ENCODE results near the gene PLXNA4.

PLXNA4 gene

GRCh38 chr7:132276234-132276630 is 300.0 kb downstream of the PLXNA4 start:
- Histone ChIP-seq H4K20me1 (ENCODE audit: low read depth, low read length) (no peaks in the 10 kb centered on the region), H3K27ac (ENCODE audit: low read depth, low read length) (no peak overlapping the region), H3K9me2 (replicated peaks; ENCODE audit: insufficient read depth, low read length) (no peaks in the 10 kb centered on the region), H3K4me3 (ENCODE audit: insufficient read depth, low read length, poor library complexity, severe bottlenecking) (no peak overlapping the region), H3K9ac (ENCODE audit: low read length) (no peak overlapping the region), H3K36me3 (ENCODE audit: low read length) (no peaks in the 10 kb centered on the region), H2AFZ (ENCODE audit: low read depth, low read length, severe bottlenecking) (no peak overlapping the region), H3K79me2 (ENCODE audit: insufficient read depth, low read length) (no peaks in the 10 kb centered on the region), H3K4me2 (ENCODE audit: low read depth, low read length, poor library complexity, severe bottlenecking) (no peak overlapping the region), H3K9me3 (ENCODE audit: insufficient read depth, low read length) (no peaks in the 10 kb centered on the region), H3K27me3 (ENCODE audit: low read length) (no peaks in the 10 kb centered on the region), H3F3A (ENCODE audit: insufficient read depth) (no peaks in the 10 kb centered on the region)
- TF ChIP-seq EZH2phosphoT487 (conservative IDR thresholded peaks at IDR 0.05; ENCODE audit: low read length) (no peak), CTCF (IDR thresholded peaks at IDR 0.05; ENCODE audit: insufficient read depth, low read length, poor library complexity, severe bottlenecking) (no peak)

- TF ChIP-seq CTCF (IDR thresholded peaks at IDR 0.05; ENCODE audit: insufficient read depth, low read length, poor library complexity, severe bottlenecking) = no peak
- no peak for TF ChIP-seq EZH2phosphoT487 (conservative IDR thresholded peaks at IDR 0.05; ENCODE audit: low read length)
- Histone ChIP-seq H3K79me2 (ENCODE audit: insufficient read depth, low read length) (no peaks in the 10 kb centered on the region), H2AFZ (ENCODE audit: low read depth, low read length, severe bottlenecking) (no peak overlapping the region)
Observed at GRCh38 chr7:132275416-132276233, 300.6 kb downstream of the PLXNA4 start.

GRCh38 chr7:132272763-132273371 is 303.4 kb downstream of the PLXNA4 start:
- no peaks in the 10 kb centered on the region for H3K9me3 ChIP-seq (ENCODE audit: insufficient read depth, low read length)
- H3K27ac ChIP-seq (ENCODE audit: low read depth, low read length) = no peak overlapping the region
- H4K20me1 ChIP-seq (ENCODE audit: low read depth, low read length) = no peaks in the 10 kb centered on the region
- H3K9ac ChIP-seq (ENCODE audit: low read length) = no peak overlapping the region
- no peaks in the 10 kb centered on the region for H3K9me2 ChIP-seq (replicated peaks; ENCODE audit: insufficient read depth, low read length)
- no peak overlapping the region for H3K4me2 ChIP-seq (ENCODE audit: low read depth, low read length, poor library complexity, severe bottlenecking)
- no peak for TF ChIP-seq CTCF (IDR thresholded peaks at IDR 0.05; ENCODE audit: insufficient read depth, low read length, poor library complexity, severe bottlenecking)
- no peak for TF ChIP-seq EZH2phosphoT487 (conservative IDR thresholded peaks at IDR 0.05; ENCODE audit: low read length)
- no peaks in the 10 kb centered on the region for H3K79me2 ChIP-seq (ENCODE audit: insufficient read depth, low read length)
- H2AFZ ChIP-seq (ENCODE audit: low read depth, low read length, severe bottlenecking) = no peak overlapping the region
- no peaks in the 10 kb centered on the region for H3K36me3 ChIP-seq (ENCODE audit: low read length)
- no peaks in the 10 kb centered on the region for H3F3A ChIP-seq (ENCODE audit: insufficient read depth)
- H3K4me3 ChIP-seq (ENCODE audit: insufficient read depth, low read length, poor library complexity, severe bottlenecking) = no peak overlapping the region
- no peaks in the 10 kb centered on the region for H3K27me3 ChIP-seq (ENCODE audit: low read length)

More at GRCh38 chr7:132275416-132276233, 300.6 kb downstream of the PLXNA4 start:
- Histone ChIP-seq H3K27ac (ENCODE audit: low read depth, low read length) (no peak overlapping the region), H4K20me1 (ENCODE audit: low read depth, low read length) (no peaks in the 10 kb centered on the region), H3K9me2 (replicated peaks; ENCODE audit: insufficient read depth, low read length) (no peaks in the 10 kb centered on the region), H3K4me2 (ENCODE audit: low read depth, low read length, poor library complexity, severe bottlenecking) (no peak overlapping the region), H3K36me3 (ENCODE audit: low read length) (no peaks in the 10 kb centered on the region), H3F3A (ENCODE audit: insufficient read depth) (no peaks in the 10 kb centered on the region), H3K27me3 (ENCODE audit: low read length) (no peaks in the 10 kb centered on the region), H3K9ac (ENCODE audit: low read length) (no peak overlapping the region), H3K9me3 (ENCODE audit: insufficient read depth, low read length) (no peaks in the 10 kb centered on the region), H3K4me3 (ENCODE audit: insufficient read depth, low read length, poor library complexity, severe bottlenecking) (no peak overlapping the region)
